Measurements from ENCODE around the gene EPHA4. TPM values are rescaled to one million over a fixed set of nuclear protein-coding genes. Genes with fewer than 3 reads are reported as not detected.

EPHA4 gene
- total RNA-seq, 1 experiment from 2014 or later, result 3.3 TPM

DNA sequence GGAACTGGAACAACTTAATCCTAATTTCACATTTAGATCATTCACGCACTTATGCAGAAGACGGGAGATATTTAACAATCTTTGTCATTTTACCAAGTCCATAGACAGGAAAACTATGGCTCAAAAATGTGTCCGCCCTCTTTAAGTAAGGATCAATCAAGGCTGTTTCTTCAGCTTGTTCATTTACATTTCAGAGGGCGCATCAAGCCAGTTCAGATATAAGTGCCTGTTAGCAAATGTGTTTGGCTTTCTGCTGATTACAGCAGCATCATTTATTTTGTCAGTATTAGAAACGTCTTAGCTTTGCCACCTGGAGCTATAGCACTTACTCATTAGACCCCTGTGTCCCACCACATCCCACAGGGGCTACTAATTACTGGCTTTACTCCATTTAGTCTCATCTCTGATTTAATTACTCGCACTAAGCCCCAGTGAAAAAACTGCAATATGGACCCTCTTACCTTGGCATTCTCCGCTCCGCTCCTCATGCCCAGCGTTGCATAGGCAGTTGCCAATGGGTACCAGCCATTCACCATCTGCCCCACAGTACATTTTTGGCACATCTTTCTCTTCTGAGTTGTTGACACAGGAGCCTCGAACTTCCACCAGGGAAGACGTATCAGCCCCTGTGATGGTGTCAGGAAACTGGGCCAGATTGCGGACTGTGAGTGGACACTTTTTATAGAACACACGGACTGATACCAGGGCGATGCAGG, 8.7 kb downstream of the EPHA4 start:
- intact Hi-C loops (cut with micrococcal nuclease), result no loop called here
- H3K79me2 ChIP-seq (ENCODE audit: low read length), result no peaks in the 10 kb centered on the region
- no peak for ATAC-seq
- no peaks in the 10 kb centered on the region for H3K9me2 ChIP-seq (replicated peaks; ENCODE audit: low read length)
- POLR2A ChIA-PET (ENCODE audit: unreplicated experiment), result no interaction called here
- no peak overlapping the region for H3K27ac ChIP-seq (ENCODE audit: low read length)
- H3K9me3 ChIP-seq (ENCODE audit: low read length), result no peaks in the 10 kb centered on the region
- no peak overlapping the region for H3K4me2 ChIP-seq (ENCODE audit: low read length)
- H2AFZ ChIP-seq (ENCODE audit: low read length), result no peak overlapping the region
- no peaks in the 10 kb centered on the region for H3K27me3 ChIP-seq (ENCODE audit: low read length)
- H3K36me3 ChIP-seq (ENCODE audit: low read depth, low read length), result no peaks in the 10 kb centered on the region
- H4K20me1 ChIP-seq (ENCODE audit: low read length), result no peaks in the 10 kb centered on the region
- no peak overlapping the region for H3K4me3 ChIP-seq (ENCODE audit: low read length)
- CTCF ChIA-PET, result no interaction called here
- DNase-seq, result no peak
- no peak overlapping the region for H3K9ac ChIP-seq (ENCODE audit: low read length)
- BruUV-seq (replicated peaks), result no TSS peak
- H3F3A ChIP-seq (ENCODE audit: low read length, unreplicated experiment), result no peaks in the 10 kb centered on the region
- TF ChIP-seq EZH2 (IDR thresholded peaks at IDR 0.05; ENCODE audit: low read length, unreplicated experiment), result no peak
- TF ChIP-seq, protein P1, sequence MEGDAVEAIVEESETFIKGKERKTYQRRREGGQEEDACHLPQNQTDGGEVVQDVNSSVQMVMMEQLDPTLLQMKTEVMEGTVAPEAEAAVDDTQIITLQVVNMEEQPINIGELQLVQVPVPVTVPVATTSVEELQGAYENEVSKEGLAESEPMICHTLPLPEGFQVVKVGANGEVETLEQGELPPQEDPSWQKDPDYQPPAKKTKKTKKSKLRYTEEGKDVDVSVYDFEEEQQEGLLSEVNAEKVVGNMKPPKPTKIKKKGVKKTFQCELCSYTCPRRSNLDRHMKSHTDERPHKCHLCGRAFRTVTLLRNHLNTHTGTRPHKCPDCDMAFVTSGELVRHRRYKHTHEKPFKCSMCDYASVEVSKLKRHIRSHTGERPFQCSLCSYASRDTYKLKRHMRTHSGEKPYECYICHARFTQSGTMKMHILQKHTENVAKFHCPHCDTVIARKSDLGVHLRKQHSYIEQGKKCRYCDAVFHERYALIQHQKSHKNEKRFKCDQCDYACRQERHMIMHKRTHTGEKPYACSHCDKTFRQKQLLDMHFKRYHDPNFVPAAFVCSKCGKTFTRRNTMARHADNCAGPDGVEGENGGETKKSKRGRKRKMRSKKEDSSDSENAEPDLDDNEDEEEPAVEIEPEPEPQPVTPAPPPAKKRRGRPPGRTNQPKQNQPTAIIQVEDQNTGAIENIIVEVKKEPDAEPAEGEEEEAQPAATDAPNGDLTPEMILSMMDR (conservative IDR thresholded peaks at IDR 0.05; ENCODE audit: low read depth, low read length), result no peak
- TF ChIP-seq EZH2phosphoT487 (IDR thresholded peaks at IDR 0.05; ENCODE audit: borderline replicate concordance, low read length), result no peak
- peaks cover 7% of the 10 kb centered on the region; the same call in 1 of the 2 replicates for H3K4me1 ChIP-seq (ENCODE audit: insufficient read depth, low read length)

DNA sequence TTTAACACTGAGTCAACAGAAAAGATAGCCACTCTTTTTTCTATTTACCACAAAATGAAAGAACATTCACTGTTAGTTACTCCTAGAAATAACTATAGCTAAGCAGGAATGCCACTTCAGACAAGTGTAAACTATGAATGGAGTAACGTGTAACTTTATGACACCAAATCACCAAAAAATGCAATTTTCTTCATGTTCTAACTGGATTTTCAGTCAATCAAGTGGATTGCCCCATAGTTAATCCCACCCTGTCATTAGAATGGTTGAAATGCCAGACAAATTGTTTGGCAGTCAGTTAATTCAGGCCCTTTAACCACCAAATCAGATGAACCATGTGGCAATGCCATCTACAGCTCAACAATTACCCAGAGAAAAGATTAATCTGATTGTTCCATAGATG, 9.9 kb downstream of the EPHA4 start:
- intact Hi-C loops (cut with micrococcal nuclease), result no loop called here
- no peak for DNase-seq
- CTCF ChIA-PET, result no interaction called here

DNA sequence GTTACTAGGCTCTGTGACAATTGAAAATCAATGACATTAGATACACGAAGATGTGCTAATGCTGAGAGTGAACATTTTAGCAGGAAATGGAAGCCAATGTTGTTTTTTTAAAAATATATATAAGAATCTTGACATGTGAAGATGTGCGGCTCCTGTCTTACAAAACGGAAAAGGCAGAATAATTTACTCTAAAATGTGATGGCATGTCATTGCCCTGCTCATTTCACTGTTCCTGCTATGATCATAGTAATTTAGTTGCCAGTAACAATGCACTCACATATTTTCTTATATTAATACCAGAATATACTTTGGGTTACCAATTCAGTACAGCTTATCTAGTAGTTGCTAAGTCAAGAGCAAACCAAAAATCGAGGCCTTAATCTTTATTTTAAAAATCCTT, 10.3 kb downstream of the EPHA4 start:
- POLR2A ChIA-PET (ENCODE audit: unreplicated experiment), result no interaction called here
- Histone ChIP-seq H3F3A (ENCODE audit: low read length, unreplicated experiment) (no peaks in the 10 kb centered on the region), H4K20me1 (ENCODE audit: low read length) (no peaks in the 10 kb centered on the region), H3K36me3 (ENCODE audit: low read depth, low read length) (no peaks in the 10 kb centered on the region), H3K4me2 (ENCODE audit: low read length) (no peak overlapping the region), H3K4me1 (ENCODE audit: insufficient read depth, low read length) (no peaks in the 10 kb centered on the region), H3K9ac (ENCODE audit: low read length) (no peak overlapping the region), H3K27ac (ENCODE audit: low read length) (no peak overlapping the region), H2AFZ (ENCODE audit: low read length) (no peak overlapping the region), H3K9me2 (replicated peaks; ENCODE audit: low read length) (no peaks in the 10 kb centered on the region), H3K9me3 (ENCODE audit: low read length) (no peaks in the 10 kb centered on the region), H3K27me3 (ENCODE audit: low read length) (no peaks in the 10 kb centered on the region), H3K79me2 (ENCODE audit: low read length) (no peaks in the 10 kb centered on the region), H3K4me3 (ENCODE audit: low read length) (no peak overlapping the region)
- BruUV-seq (replicated peaks), result no TSS peak
- CTCF ChIA-PET, result no interaction called here
- intact Hi-C loops (cut with micrococcal nuclease), result no loop called here
- DNase-seq, result no peak
- no peak for ATAC-seq
- TF ChIP-seq EZH2phosphoT487 (IDR thresholded peaks at IDR 0.05; ENCODE audit: borderline replicate concordance, low read length) (no peak), EZH2 (IDR thresholded peaks at IDR 0.05; ENCODE audit: low read length, unreplicated experiment) (no peak)
- TF ChIP-seq, protein P1 (conservative IDR thresholded peaks at IDR 0.05; ENCODE audit: low read depth, low read length), result no peak

More for the DNA sequence above, 9.9 kb downstream of the EPHA4 start:
- no TSS peak for BruUV-seq (replicated peaks)
- Histone ChIP-seq H3K36me3 (ENCODE audit: low read depth, low read length) (no peaks in the 10 kb centered on the region), H3K79me2 (ENCODE audit: low read length) (no peaks in the 10 kb centered on the region), H2AFZ (ENCODE audit: low read length) (no peak overlapping the region), H3K4me3 (ENCODE audit: low read length) (no peak overlapping the region), H3K9me2 (replicated peaks; ENCODE audit: low read length) (no peaks in the 10 kb centered on the region), H3K9ac (ENCODE audit: low read length) (no peak overlapping the region), H4K20me1 (ENCODE audit: low read length) (no peaks in the 10 kb centered on the region), H3K27me3 (ENCODE audit: low read length) (no peaks in the 10 kb centered on the region), H3K27ac (ENCODE audit: low read length) (no peak overlapping the region), H3K4me1 (ENCODE audit: insufficient read depth, low read length) (no peaks in the 10 kb centered on the region), H3K9me3 (ENCODE audit: low read length) (no peaks in the 10 kb centered on the region), H3K4me2 (ENCODE audit: low read length) (no peak overlapping the region), H3F3A (ENCODE audit: low read length, unreplicated experiment) (no peaks in the 10 kb centered on the region)
- ATAC-seq, result no peak
- POLR2A ChIA-PET (ENCODE audit: unreplicated experiment), result no interaction called here
- TF ChIP-seq EZH2phosphoT487 (IDR thresholded peaks at IDR 0.05; ENCODE audit: borderline replicate concordance, low read length) (no peak), EZH2 (IDR thresholded peaks at IDR 0.05; ENCODE audit: low read length, unreplicated experiment) (no peak)
- TF ChIP-seq, protein P1 (conservative IDR thresholded peaks at IDR 0.05; ENCODE audit: low read depth, low read length), result no peak
